ENCODE results near the gene PNLIPRP3.
"Not testable (repeated sequence)": the region's sequence is repeated elsewhere in the genome, so short reads cannot be mapped to it uniquely, and the experiment has no call there.

PNLIPRP3 gene
- 0 to 0.62 (median 0.16) reads per million in 18 experiments for total RNA-seq

GRCh38 chr10:116427671-116428070 lies at the start of gene PNLIPRP3:
PNLIPRP3 (plus strand) TSS chr10:116427847; CDS start chr10:116428013, 166 bp downstream.
- no peak for DNase-seq

- no peak for DNase-seq
Measured at GRCh38 chr10:116382290-116382689, 45.4 kb upstream of the PNLIPRP3 start.

GRCh38 chr10:116385311-116385710 lies 42.3 kb upstream of the PNLIPRP3 start:
- no peak for DNase-seq

- DNase-seq = no peak
Measured at GRCh38 chr10:116385994-116386809, 41.4 kb upstream of the PNLIPRP3 start.

- DNase-seq = not testable (repeated sequence)
Measured at GRCh38 chr10:116393246-116393831, 34.3 kb upstream of the PNLIPRP3 start.

GRCh38 chr10:116395223-116395985 lies 32.2 kb upstream of the PNLIPRP3 start:
- no peak for DNase-seq

GRCh38 chr10:116398224-116398623 lies 29.4 kb upstream of the PNLIPRP3 start:
- DNase-seq = no peak

GRCh38 chr10:116402858-116403257 lies 24.8 kb upstream of the PNLIPRP3 start:
- no peak for DNase-seq

- no peak for DNase-seq
Measured at GRCh38 chr10:116403740-116404250, 23.9 kb upstream of the PNLIPRP3 start.

- DNase-seq = peak; percentile 28 to 41
Measured at GRCh38 chr10:116408719-116409118, 18.9 kb upstream of the PNLIPRP3 start.

- DNase-seq = no peak
Measured at GRCh38 chr10:116410351-116410750, 17.3 kb upstream of the PNLIPRP3 start.

GRCh38 chr10:116417821-116418220 lies 9.8 kb upstream of the PNLIPRP3 start:
- DNase-seq = no peak

- DNase-seq = peak; percentile 8 to 25
Measured at GRCh38 chr10:116418389-116418788, 9.3 kb upstream of the PNLIPRP3 start.

- DNase-seq = no peak
Measured at GRCh38 chr10:116421815-116422214, 5.8 kb upstream of the PNLIPRP3 start.

GRCh38 chr10:116429288-116429977 lies 1.8 kb downstream of the PNLIPRP3 start:
- DNase-seq = no peak

GRCh38 chr10:116430288-116430687 lies 2.6 kb downstream of the PNLIPRP3 start:
- DNase-seq = no peak

GRCh38 chr10:116431598-116431997 lies 4.0 kb downstream of the PNLIPRP3 start:
- DNase-seq = no peak

- no peak for DNase-seq
Measured at GRCh38 chr10:116437076-116437692, 9.5 kb downstream of the PNLIPRP3 start.

GRCh38 chr10:116440330-116441030 lies 12.8 kb downstream of the PNLIPRP3 start:
- no peak for DNase-seq

- DNase-seq = peak; percentile 38 to 50
Measured at GRCh38 chr10:116444527-116445142, 17.0 kb downstream of the PNLIPRP3 start.

GRCh38 chr10:116450861-116451260 lies 23.2 kb downstream of the PNLIPRP3 start:
- peak; percentile 66 to 92 for DNase-seq
